SK-N-SH treated with all-trans-retinoic acid at 6 μM for 48 hours (cell line): ENCODE results near the gene BCL3.

Experiments
- ATAC-seq: fragments of 200-7000 bp; cut with Tn5 transposase; 3 replicates; pipeline ENCODE4 v1.9.1; 2020; ENCODE audit warnings: mild to moderate bottlenecking, moderate library complexity
- ARNTL ChIP-seq: fragments of 450-650 bp; formaldehyde crosslinking; IDR thresholded peaks from 2 replicates; pipeline ENCODE4 v1.5.0; 2020; ENCODE audit warnings: low read depth, mild to moderate bottlenecking, moderate library complexity, borderline replicate concordance
- BACH2 ChIP-seq: fragments of 250-450 bp; sonication (Bioruptor Pico); IDR thresholded peaks from 2 replicates; pipeline ENCODE4 v1.9.0; 2021; ENCODE audit warnings: mild to moderate bottlenecking, borderline replicate concordance
- CSDC2 ChIP-seq: fragments of 250-450 bp; sonication (Bioruptor Pico); IDR thresholded peaks from 2 replicates; pipeline ENCODE4 v1.5.0; 2020; ENCODE audit warnings: mild to moderate bottlenecking, moderate library complexity
- ESRRG ChIP-seq: fragments of 250-450 bp; sonication (Bioruptor Pico); IDR thresholded peaks from 2 replicates; pipeline ENCODE4 v1.6.1; 2021; ENCODE audit warnings: mild to moderate bottlenecking
- GLIS3 ChIP-seq: fragments of 250-450 bp; sonication (Bioruptor Pico); IDR thresholded peaks from 2 replicates; pipeline ENCODE4 v1.5.0; 2020; ENCODE audit warnings: mild to moderate bottlenecking, moderate library complexity
- ISL1 ChIP-seq: fragments of 250-450 bp; sonication (Bioruptor Pico); IDR thresholded peaks from 2 replicates; pipeline ENCODE4 v2.1.2; 2022; ENCODE audit warnings: mild to moderate bottlenecking, moderate library complexity
- PPARA ChIP-seq: fragments of 250-450 bp; sonication (Bioruptor Pico); IDR thresholded peaks from 2 replicates; pipeline ENCODE4 v1.5.0; 2020; ENCODE audit warnings: mild to moderate bottlenecking, borderline replicate concordance
- RARB ChIP-seq: fragments of 250-450 bp; sonication (Bioruptor Pico); IDR thresholded peaks from 2 replicates; pipeline ENCODE4 v1.8.0; 2021; ENCODE audit warnings: mild to moderate bottlenecking, moderate library complexity
- SNAI2 ChIP-seq: fragments of 250-450 bp; sonication (Bioruptor Pico); IDR thresholded peaks from 2 replicates; pipeline ENCODE4 v1.5.0; 2020; ENCODE audit warnings: mild to moderate bottlenecking, moderate library complexity
- TCF4 ChIP-seq: fragments of 250-450 bp; sonication (Bioruptor Pico); IDR thresholded peaks from 2 replicates; pipeline ENCODE4 v1.8.0; 2021; ENCODE audit warnings: mild to moderate bottlenecking, moderate library complexity, borderline replicate concordance
- TOX ChIP-seq: fragments of 250-450 bp; sonication (Bioruptor Pico); IDR thresholded peaks from 2 replicates; pipeline ENCODE4 v1.8.0; 2021; ENCODE audit warnings: mild to moderate bottlenecking, moderate library complexity, borderline replicate concordance
- ZC3H10 ChIP-seq: fragments of 250-450 bp; sonication (Bioruptor Pico); IDR thresholded peaks from 2 replicates; pipeline ENCODE4 v1.5.1; 2021; ENCODE audit warnings: mild to moderate bottlenecking, moderate library complexity
- ZFP3 ChIP-seq: fragments of 250-450 bp; sonication (Bioruptor Pico); IDR thresholded peaks from 2 replicates; pipeline ENCODE4 v1.5.0; 2020; ENCODE audit warnings: mild to moderate bottlenecking, moderate library complexity
- ZFP30 ChIP-seq: fragments of 450-650 bp; formaldehyde crosslinking; IDR thresholded peaks from 2 replicates; pipeline ENCODE4 v1.5.0; 2022; ENCODE audit warnings: mild to moderate bottlenecking, moderate library complexity
- ZNF565 ChIP-seq: fragments of 450-650 bp; formaldehyde crosslinking; conservative IDR thresholded peaks from 2 replicates; pipeline ENCODE4 v1.5.0; 2020; ENCODE audit warnings: low read depth, mild to moderate bottlenecking, moderate library complexity
- ZNF70 ChIP-seq: fragments of 450-650 bp; formaldehyde crosslinking; IDR thresholded peaks from 2 replicates; pipeline ENCODE4 v1.5.0; 2020; ENCODE audit warnings: mild to moderate bottlenecking, moderate library complexity
- ZNF8 ChIP-seq: fragments of 450-650 bp; formaldehyde crosslinking; IDR thresholded peaks from 2 replicates; pipeline ENCODE4 v1.5.0; 2020; ENCODE audit warnings: mild to moderate bottlenecking, moderate library complexity
- TF ChIP-seq, protein P1 (sequence below): fragments of 250-450 bp; sonication (Bioruptor Pico); IDR thresholded peaks from 2 replicates; pipeline ENCODE4 v1.5.1; 2020; ENCODE audit warnings: low read depth, mild to moderate bottlenecking, moderate library complexity
- TF ChIP-seq, protein P2 (sequence below): fragments of 250-450 bp; sonication (Bioruptor Pico); IDR thresholded peaks from 2 replicates; pipeline ENCODE4 v1.8.0; 2020; ENCODE audit warnings: mild to moderate bottlenecking, moderate library complexity, borderline replicate concordance
- TF ChIP-seq, protein P3 (sequence below): fragments of 250-450 bp; sonication (Bioruptor Pico); IDR thresholded peaks from 2 replicates; pipeline ENCODE4 v1.5.0; 2020; ENCODE audit warnings: mild to moderate bottlenecking, moderate library complexity
- TF ChIP-seq, protein P4 (sequence below): fragments of 250-450 bp; sonication (Bioruptor Pico); IDR thresholded peaks from 2 replicates; pipeline ENCODE4 v1.5.1; 2021; ENCODE audit warnings: mild to moderate bottlenecking, moderate library complexity
- TF ChIP-seq, protein P5 (sequence below): fragments of 250-450 bp; sonication (Bioruptor Pico); IDR thresholded peaks from 2 replicates; pipeline ENCODE4 v1.8.0; 2021; ENCODE audit warnings: low read depth, mild to moderate bottlenecking, moderate library complexity, borderline replicate concordance

BCL3 gene

DNA sequence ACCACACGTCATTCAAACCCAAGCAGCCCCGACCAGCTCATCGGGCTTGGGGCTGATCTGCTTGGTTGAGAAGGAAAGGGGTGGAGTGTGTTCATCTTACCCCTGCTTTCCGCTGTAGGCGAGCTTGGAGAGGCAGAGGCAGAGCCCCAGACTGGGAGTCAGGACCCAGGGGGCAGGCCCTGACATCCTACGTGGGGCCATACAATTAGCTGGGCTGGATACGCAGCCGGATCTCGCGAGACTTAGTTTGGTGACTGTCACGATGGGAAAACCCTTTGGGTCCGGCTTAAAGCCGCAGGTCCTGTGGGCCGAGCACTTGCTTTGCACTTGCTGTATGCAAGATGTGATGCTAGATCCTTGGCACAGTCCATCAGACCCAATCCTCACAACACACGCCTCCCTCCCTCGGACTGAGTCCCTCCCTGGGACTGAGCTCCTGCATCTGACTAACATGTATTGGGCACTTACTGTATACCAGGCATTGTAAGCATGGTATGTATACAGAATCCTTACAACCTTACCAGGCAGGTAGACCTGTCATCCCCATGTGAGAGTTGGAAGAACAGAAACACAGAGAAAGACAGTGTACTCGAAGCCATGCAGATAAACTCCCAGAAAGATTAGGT, 45.8 kb upstream of the BCL3 start:
- no peak for TF ChIP-seq ISL1
- TF ChIP-seq RARB (CRISPR knock-in tag), result no peak
- TF ChIP-seq BACH2 (CRISPR knock-in tag), result no peak
- TF ChIP-seq SNAI2 (CRISPR knock-in tag), result no peak
- TF ChIP-seq ZNF70 (CRISPR knock-in tag), result no peak
- TF ChIP-seq, protein P1, sequence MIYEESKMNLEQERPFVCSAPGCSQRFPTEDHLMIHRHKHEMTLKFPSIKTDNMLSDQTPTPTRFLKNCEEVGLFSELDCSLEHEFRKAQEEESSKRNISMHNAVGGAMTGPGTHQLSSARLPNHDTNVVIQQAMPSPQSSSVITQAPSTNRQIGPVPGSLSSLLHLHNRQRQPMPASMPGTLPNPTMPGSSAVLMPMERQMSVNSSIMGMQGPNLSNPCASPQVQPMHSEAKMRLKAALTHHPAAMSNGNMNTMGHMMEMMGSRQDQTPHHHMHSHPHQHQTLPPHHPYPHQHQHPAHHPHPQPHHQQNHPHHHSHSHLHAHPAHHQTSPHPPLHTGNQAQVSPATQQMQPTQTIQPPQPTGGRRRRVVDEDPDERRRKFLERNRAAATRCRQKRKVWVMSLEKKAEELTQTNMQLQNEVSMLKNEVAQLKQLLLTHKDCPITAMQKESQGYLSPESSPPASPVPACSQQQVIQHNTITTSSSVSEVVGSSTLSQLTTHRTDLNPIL (CRISPR knock-in tag), result no peak
- TF ChIP-seq, protein P2, sequence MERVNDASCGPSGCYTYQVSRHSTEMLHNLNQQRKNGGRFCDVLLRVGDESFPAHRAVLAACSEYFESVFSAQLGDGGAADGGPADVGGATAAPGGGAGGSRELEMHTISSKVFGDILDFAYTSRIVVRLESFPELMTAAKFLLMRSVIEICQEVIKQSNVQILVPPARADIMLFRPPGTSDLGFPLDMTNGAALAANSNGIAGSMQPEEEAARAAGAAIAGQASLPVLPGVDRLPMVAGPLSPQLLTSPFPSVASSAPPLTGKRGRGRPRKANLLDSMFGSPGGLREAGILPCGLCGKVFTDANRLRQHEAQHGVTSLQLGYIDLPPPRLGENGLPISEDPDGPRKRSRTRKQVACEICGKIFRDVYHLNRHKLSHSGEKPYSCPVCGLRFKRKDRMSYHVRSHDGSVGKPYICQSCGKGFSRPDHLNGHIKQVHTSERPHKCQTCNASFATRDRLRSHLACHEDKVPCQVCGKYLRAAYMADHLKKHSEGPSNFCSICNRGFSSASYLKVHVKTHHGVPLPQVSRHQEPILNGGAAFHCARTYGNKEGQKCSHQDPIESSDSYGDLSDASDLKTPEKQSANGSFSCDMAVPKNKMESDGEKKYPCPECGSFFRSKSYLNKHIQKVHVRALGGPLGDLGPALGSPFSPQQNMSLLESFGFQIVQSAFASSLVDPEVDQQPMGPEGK, result no peak
- ATAC-seq, result no peak

DNA sequence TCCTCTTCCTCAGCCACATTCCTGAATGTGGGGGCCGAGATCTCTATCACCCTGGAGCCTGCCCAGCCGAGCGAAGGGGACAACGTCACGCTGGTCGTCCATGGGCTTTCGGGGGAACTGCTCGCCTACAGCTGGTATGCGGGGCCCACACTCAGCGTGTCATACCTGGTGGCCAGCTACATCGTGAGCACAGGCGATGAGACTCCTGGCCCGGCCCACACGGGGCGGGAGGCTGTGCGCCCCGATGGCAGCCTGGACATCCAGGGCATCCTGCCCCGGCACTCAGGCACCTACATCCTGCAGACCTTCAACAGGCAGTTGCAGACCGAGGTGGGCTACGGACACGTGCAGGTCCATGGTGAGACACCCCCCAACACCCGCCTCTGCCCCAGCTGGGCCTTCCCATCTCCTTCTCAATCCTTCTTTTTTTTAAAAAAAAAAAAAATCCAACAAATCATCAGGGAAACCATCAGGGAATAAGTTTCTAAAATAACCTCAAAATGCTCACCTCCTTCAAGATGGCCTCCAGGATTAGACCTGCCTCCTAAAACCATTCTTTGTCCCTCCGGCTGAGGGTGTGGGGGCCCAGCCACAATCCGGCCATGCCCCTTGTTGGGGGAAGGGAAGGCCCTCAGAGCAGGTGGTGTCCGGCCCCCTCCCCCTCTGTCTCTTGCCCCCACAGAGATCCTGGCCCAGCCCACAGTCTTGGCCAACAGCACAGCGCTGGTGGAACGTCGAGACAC, 45.0 kb upstream of the BCL3 start:
- no peak for ATAC-seq
- no peak for TF ChIP-seq PPARA
- TF ChIP-seq ZFP30 (CRISPR knock-in tag), result no peak
- no peak for TF ChIP-seq ESRRG
- no peak for TF ChIP-seq ZFP3
- no peak for TF ChIP-seq BACH2 (CRISPR knock-in tag)
- TF ChIP-seq, protein P3, sequence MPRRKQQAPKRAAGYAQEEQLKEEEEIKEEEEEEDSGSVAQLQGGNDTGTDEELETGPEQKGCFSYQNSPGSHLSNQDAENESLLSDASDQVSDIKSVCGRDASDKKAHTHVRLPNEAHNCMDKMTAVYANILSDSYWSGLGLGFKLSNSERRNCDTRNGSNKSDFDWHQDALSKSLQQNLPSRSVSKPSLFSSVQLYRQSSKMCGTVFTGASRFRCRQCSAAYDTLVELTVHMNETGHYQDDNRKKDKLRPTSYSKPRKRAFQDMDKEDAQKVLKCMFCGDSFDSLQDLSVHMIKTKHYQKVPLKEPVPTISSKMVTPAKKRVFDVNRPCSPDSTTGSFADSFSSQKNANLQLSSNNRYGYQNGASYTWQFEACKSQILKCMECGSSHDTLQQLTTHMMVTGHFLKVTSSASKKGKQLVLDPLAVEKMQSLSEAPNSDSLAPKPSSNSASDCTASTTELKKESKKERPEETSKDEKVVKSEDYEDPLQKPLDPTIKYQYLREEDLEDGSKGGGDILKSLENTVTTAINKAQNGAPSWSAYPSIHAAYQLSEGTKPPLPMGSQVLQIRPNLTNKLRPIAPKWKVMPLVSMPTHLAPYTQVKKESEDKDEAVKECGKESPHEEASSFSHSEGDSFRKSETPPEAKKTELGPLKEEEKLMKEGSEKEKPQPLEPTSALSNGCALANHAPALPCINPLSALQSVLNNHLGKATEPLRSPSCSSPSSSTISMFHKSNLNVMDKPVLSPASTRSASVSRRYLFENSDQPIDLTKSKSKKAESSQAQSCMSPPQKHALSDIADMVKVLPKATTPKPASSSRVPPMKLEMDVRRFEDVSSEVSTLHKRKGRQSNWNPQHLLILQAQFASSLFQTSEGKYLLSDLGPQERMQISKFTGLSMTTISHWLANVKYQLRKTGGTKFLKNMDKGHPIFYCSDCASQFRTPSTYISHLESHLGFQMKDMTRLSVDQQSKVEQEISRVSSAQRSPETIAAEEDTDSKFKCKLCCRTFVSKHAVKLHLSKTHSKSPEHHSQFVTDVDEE (CRISPR knock-in tag), result no peak
- TF ChIP-seq ARNTL (CRISPR knock-in tag), result no peak
- no peak for TF ChIP-seq TOX (CRISPR knock-in tag)
- TF ChIP-seq ZNF565 (CRISPR knock-in tag), result no peak
- TF ChIP-seq, protein P4, sequence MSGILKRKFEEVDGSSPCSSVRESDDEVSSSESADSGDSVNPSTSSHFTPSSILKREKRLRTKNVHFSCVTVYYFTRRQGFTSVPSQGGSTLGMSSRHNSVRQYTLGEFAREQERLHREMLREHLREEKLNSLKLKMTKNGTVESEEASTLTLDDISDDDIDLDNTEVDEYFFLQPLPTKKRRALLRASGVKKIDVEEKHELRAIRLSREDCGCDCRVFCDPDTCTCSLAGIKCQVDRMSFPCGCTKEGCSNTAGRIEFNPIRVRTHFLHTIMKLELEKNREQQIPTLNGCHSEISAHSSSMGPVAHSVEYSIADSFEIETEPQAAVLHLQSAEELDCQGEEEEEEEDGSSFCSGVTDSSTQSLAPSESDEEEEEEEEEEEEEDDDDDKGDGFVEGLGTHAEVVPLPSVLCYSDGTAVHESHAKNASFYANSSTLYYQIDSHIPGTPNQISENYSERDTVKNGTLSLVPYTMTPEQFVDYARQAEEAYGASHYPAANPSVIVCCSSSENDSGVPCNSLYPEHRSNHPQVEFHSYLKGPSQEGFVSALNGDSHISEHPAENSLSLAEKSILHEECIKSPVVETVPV (CRISPR knock-in tag), result no peak
- no peak for TF ChIP-seq TCF4
- TF ChIP-seq, all 23 proteins: peak for 0

DNA sequence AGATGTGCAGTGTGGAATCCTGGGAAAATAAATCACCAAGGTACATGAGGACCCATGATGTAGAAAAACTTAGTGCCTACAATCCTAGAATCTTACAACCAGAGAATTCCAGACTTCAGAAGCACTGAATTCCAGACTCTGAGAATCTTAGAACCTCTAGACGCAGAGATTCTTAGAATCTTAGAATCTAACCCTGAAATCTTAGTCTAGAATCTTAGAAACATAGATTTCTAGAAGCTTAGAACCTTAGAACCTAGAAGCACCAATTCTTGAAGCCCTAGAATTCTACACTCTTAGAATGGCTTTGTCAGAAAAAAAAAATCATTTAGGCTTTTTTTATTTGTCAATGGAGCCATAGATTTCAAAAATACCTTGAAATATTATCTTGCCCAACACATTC, 43.5 kb upstream of the BCL3 start:
- ATAC-seq, result no peak
- no peak for TF ChIP-seq SNAI2 (CRISPR knock-in tag)
- TF ChIP-seq ARNTL (CRISPR knock-in tag), result no peak
- TF ChIP-seq ZC3H10, result no peak
- no peak for TF ChIP-seq ZNF8
- TF ChIP-seq, protein P5, sequence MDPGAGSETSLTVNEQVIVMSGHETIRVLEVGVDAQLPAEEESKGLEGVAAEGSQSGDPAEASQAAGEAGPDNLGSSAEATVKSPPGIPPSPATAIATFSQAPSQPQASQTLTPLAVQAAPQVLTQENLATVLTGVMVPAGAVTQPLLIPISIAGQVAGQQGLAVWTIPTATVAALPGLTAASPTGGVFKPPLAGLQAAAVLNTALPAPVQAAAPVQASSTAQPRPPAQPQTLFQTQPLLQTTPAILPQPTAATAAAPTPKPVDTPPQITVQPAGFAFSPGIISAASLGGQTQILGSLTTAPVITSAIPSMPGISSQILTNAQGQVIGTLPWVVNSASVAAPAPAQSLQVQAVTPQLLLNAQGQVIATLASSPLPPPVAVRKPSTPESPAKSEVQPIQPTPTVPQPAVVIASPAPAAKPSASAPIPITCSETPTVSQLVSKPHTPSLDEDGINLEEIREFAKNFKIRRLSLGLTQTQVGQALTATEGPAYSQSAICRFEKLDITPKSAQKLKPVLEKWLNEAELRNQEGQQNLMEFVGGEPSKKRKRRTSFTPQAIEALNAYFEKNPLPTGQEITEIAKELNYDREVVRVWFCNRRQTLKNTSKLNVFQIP, result no peak
- TF ChIP-seq ESRRG, result no peak
- TF ChIP-seq ZFP30 (CRISPR knock-in tag), result no peak
- TF ChIP-seq ZNF70 (CRISPR knock-in tag), result no peak
- no peak for TF ChIP-seq TOX (CRISPR knock-in tag)
- TF ChIP-seq, protein P4 (CRISPR knock-in tag), result no peak
- TF ChIP-seq BACH2 (CRISPR knock-in tag), result no peak
- TF ChIP-seq TCF4, result no peak
- TF ChIP-seq, protein P1 (CRISPR knock-in tag), result no peak
- TF ChIP-seq ZFP3, result no peak
- no peak for TF ChIP-seq CSDC2 (CRISPR knock-in tag)
- no peak for TF ChIP-seq ISL1
- no peak for TF ChIP-seq PPARA
- no peak for TF ChIP-seq GLIS3 (CRISPR knock-in tag)
- no peak for TF ChIP-seq ZNF565 (CRISPR knock-in tag)
